Stimulated activated CD4-positive, alpha-beta T cell treated with anti-CD3 and anti-CD28 coated beads, Interleukin-12 subunit alpha, Interleukin-12 subunit beta, amount 100 ng/mL, for 24 hours (primary cell): Measurements from ENCODE around the gene MPND.

Source experiments
- DNase-seq, 2 experiments: peaks; one replicate each; pipeline ENCODE4 v3.0.0-alpha.2; 2020; ENCODE audit warnings: low read depth in 2 of 2

MPND gene

DNA sequence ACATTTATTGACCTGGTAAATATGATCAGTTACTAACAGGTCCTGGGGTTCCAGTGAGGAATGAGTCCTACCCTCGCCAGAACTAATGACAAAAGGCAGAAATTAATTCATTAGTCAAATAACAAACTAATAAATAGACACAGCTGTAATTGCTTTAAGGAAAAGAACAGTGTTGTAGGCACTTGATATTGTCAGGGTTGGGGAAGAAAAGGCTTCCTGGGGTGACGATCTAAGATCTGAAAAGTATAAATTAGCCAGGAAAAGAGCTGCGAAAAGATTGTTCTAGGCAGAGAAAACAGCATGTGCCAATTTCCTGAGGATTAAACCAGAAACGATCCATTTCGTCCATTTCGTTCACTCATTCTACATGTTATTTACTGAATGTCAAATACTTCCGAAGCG, 58.4 kb downstream of the MPND start:
- no peak for DNase-seq

DNA sequence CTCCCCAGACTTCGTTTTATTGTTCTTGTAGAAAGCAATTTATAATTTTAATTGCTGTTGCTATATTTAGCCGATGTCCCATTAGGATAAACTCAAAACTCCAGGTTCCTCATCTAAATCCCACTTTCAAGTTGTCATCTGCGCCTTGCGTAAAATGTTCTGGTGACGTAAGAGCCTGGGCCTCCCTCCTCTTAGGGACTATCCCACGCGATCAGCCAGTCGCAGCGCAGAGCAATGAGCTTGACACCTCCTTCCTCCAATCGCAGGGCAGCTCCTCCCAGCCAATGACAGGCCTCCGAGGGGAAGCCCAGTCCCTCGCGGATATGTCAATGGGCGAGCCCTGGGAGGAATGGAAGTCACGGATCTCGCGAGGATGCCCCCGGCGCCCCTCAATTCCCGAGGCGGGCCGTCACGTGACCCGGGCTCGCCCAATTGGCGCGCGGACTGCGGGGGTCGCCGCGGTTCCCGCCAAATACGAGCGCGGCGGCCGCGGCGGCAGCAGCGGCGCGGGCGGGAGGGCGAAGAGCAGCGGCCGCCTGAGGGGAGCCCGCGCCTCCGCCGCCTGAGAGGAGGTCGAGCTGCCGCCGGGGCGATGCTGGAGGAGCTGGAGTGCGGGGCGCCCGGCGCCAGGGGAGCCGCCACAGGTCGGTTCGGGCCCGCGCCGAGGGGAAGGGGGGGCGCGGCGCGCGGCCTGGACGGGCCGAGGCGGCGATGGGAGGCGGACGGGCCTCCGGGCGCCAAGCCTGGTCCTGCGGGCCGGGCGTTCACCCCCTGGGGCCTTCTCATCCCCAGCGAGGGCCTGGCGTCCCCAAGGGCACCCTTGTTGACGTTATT, 59.0 kb downstream of the MPND start, which contains the start of gene CHAF1A:
Gene CHAF1A, plus strand, starts transcription at position 470 of the 834 bp plus-strand sequence. Its CDS starts 123 bp downstream, at position 593.
- DNase-seq = peak; percentile 96 to 99

DNA sequence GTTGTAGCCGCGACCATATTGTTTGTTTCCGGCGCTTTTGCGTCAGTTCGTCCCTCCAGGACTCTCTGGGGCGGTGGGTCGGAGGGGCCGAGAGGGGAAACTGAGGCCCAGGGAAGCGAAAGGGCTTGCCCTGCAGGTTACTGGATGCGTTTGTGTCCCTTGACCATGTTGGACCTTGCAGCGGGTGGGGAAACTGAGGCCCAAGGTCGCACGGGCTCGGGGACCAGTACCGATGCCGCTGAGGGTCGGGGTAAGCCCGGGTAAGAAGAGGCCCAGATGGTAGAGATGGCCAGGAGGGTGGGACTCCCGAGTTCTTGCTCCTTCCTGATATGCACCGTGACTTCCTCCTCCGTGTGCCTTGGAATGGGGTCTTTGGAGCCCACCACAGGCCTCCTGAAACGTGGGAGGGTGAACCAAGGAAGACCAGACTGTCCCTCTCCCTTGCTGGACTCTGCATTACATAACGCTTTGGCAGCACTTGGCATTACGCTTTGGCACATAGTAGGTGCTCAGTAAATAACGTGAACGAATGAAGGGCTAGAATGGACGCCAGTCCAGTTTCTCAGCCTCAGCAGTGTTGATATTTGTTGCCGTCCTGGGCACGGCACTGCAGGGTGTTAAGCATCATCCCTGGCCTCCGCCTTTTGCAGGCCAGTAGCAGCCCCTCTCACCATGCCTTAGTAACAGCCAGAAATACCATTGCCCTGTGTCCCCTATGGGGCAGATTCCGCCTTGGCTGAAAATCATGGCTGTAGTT, 59.8 kb downstream of the MPND start:
- no peak for DNase-seq

DNA sequence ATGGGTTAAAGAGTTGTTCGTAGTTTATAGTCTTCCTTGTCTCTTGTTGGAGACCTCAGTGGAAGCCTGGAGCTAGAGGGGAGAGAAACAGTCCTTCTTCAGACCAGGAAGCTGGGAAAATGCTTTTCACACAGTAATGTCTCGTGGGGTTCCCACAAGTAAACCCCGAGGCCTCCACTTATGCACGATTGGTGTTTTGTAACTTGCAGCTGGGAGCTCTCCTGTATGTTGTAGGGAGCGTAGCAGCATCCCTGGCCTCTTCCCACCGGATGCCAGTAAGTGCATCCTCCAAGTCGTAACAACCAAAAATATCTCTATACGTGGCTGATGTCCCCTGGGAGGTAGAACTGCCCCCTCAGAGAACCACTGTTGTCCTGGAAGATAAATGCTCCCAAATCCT, 62.6 kb downstream of the MPND start:
- DNase-seq = no peak

DNA sequence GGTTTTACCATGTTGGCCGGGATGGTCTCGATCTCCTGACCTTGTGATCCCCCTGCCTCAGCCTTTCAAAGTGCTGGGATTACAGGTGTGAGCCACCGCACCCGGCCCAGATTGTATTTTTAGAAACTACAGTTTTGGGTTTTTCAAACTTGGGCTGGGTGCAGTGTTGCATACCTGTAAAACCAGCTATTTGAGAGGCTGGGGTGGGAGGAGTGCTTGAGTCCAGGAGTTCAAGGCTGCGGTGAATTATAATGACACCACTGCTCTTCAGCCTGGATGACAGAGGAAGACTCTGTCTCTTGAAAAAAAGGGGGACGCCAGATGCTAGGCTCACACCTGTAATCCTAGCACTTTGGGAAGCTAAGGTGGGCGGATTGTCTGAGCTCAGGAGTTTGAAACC, 63.3 kb downstream of the MPND start:
- DNase-seq = no peak

DNA sequence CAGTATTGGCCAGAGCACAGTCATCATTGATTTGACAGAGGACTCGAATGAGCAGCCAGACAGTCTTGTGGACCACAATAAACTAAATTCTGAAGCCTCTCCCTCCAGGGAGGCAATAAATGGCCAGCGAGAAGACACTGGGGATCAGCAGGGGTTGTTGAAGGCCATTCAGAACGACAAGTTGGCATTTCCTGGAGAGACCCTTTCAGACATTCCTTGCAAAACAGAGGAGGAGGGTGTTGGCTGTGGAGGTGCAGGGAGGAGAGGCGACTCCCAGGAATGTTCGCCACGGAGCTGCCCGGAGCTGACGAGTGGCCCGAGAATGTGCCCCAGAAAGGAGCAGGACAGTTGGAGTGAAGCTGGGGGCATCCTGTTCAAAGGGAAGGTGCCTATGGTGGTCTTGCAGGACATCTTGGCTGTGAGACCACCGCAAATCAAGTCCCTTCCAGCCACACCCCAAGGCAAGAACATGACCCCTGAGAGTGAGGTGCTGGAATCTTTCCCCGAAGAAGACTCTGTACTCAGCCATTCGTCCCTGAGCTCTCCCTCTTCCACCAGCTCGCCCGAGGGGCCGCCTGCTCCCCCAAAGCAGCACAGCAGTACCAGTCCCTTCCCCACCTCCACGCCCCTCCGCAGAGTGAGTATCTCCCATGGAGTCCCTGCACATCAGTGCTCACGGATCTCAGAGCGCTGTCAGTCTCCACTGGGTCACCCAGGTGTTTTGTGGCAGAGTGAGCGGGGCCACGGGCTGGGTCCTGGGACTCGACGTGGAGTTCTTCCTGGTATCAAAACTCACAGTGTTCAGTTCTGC, 66.0 kb downstream of the MPND start:
- DNase-seq = no peak
